SU-DHL-6 (cell line): ENCODE data around the gene SNAP91.

ENCODE experiments used
- H2AFZ ChIP-seq: fragments of 200-600 bp; sonication (generic); 2 replicates; pipeline ENCODE4 v1.6.1; 2014; ENCODE audit warnings: low read depth, mild to moderate bottlenecking, moderate library complexity, mixed read lengths, antibody characterized with exemption, low read length; ENCODE audit not compliant: severe bottlenecking
- H3F3A ChIP-seq: fragments of 200-600 bp; shearing (Covaris generic); 2 replicates; pipeline ENCODE4 v1.6.0; 2016; ENCODE audit warnings: antibody characterized with exemption, mild to moderate bottlenecking; ENCODE audit not compliant: insufficient read depth
- H3K27ac ChIP-seq: fragments of 200-600 bp; sonication (generic); 2 replicates; pipeline ENCODE4 v1.5.1; 2016; ENCODE audit warnings: low read depth, mild to moderate bottlenecking, low read length, moderate library complexity, mixed read lengths
- H3K27me3 ChIP-seq: fragments of 200-600 bp; sonication (generic), shearing (Covaris generic); 2 replicates; pipeline ENCODE4 v1.6.0; 2014; ENCODE audit warnings: mild to moderate bottlenecking, low read length
- H3K36me3 ChIP-seq: fragments of 200-600 bp; sonication (generic); 2 replicates; pipeline ENCODE4 v1.6.1; 2014; ENCODE audit warnings: mild to moderate bottlenecking, low read length, mixed read lengths
- H3K4me2 ChIP-seq: fragments of 300-600, 200-600 bp; shearing (Covaris generic), sonication (generic); 2 replicates; pipeline ENCODE4 v1.6.0; 2014; ENCODE audit warnings: low read length, low read depth, mild to moderate bottlenecking; ENCODE audit not compliant: poor library complexity, severe bottlenecking
- H3K4me3 ChIP-seq: fragments of 200-600 bp; sonication (generic); 2 replicates; pipeline ENCODE4 v1.5.1; 2014; ENCODE audit warnings: antibody characterized with exemption, low read length, mild to moderate bottlenecking, mixed read lengths; ENCODE audit not compliant: insufficient read depth, poor library complexity, severe bottlenecking
- H3K79me2 ChIP-seq: fragments of 200-600 bp; sonication (generic); 2 replicates; pipeline ENCODE4 v1.6.1; 2014; ENCODE audit warnings: mild to moderate bottlenecking, low read length, moderate library complexity; ENCODE audit not compliant: insufficient read depth
- H3K9ac ChIP-seq: fragments of 200-600 bp; sonication (generic); 2 replicates; pipeline ENCODE4 v1.7.0; 2014; ENCODE audit warnings: mild to moderate bottlenecking, low read length
- H3K9me2 ChIP-seq: fragments of 200-600 bp; sonication (generic); replicated peaks from 2 replicates; pipeline ENCODE4 v1.6.1; 2014; ENCODE audit warnings: low read length; ENCODE audit not compliant: insufficient read depth
- H3K9me3 ChIP-seq: fragments of 200-600 bp; sonication (generic); 2 replicates; pipeline ENCODE4 v1.6.1; 2014; ENCODE audit warnings: low read length, mixed read lengths; ENCODE audit not compliant: insufficient read depth
- H4K20me1 ChIP-seq: fragments of 200-600 bp; sonication (generic); 2 replicates; pipeline ENCODE4 v1.6.1; 2014; ENCODE audit warnings: low read depth, mild to moderate bottlenecking, antibody characterized with exemption, low read length, moderate library complexity, mixed read lengths
- CTCF ChIP-seq: fragments of 200-600 bp; sonication (generic); IDR thresholded peaks from one replicate; pipeline ENCODE4 v1.5.1; 2017; ENCODE audit warnings: antibody characterized with exemption, mild to moderate bottlenecking, low read length, moderate library complexity; ENCODE audit not compliant: insufficient read depth, poor library complexity, severe bottlenecking
- EZH2phosphoT487 ChIP-seq: fragments of 200-600 bp; sonication (generic), shearing (Covaris generic); conservative IDR thresholded peaks from 2 replicates; pipeline ENCODE4 v1.6.1; 2018; ENCODE audit warnings: mild to moderate bottlenecking, antibody characterized with exemption, low read length, moderate library complexity, mixed read lengths

Gene SNAP91

GRCh38 chr6:83514466-83514865 is 194.4 kb downstream of the SNAP91 start:
- Histone ChIP-seq H3K9me2 (no peaks in the 10 kb centered on the region), H3K4me3 (no peak overlapping the region), H3K27me3 (no peaks in the 10 kb centered on the region), H3K9me3 (no peaks in the 10 kb centered on the region), H3F3A (no peaks in the 10 kb centered on the region), H3K79me2 (no peaks in the 10 kb centered on the region), H2AFZ (no peak overlapping the region), H3K27ac (no peak overlapping the region), H3K4me2 (no peak overlapping the region), H3K9ac (no peak overlapping the region), H4K20me1 (no peaks in the 10 kb centered on the region), H3K36me3 (no peaks in the 10 kb centered on the region)
- TF ChIP-seq CTCF, result no peak
- TF ChIP-seq EZH2phosphoT487, result no peak

DNA sequence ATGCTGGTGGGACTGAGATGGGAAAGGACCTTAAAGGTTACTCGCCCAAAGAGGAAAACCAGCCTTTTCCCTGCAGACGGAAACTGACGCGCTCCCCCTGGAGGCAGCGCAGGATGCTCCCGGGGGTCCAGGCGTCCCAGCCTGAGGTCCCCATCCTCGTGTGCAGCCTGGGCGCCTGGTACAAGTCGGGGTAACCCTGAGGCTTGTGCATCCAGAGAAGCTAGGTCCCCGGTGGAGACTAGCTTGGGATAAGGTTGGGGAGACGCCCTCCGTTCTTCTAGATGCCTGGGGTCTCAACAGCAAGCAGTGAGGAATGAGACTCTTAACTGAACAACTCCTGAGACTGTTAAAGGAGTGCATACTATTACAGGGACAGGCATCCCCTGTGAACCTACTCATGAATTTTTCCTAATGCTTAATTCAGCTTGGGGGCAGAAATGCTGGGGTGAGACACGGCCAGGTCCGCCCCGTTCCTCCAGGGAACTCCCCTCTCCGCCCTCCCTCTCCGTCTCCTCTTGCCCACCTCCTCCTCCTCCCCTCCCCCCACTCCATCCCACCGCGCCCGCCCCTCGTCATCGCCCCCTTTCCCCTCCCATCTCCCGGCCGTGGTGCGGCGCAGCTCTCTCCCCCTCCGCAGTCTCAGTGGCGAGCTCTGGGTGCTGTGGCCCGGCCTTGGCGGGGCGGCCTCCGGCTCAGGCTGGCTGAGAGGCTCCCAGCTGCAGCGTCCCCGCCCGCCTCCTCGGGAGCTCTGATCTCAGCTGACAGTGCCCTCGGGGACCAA is 196.8 kb downstream of the SNAP91 start, which contains the start of gene PRSS35:
Gene PRSS35, plus strand, starts transcription at position 634 of the 781 bp plus-strand sequence. CDS start 10,908 bp downstream, outside the sequence.
- H3K9me3 ChIP-seq, result no peaks in the 10 kb centered on the region
- H3F3A ChIP-seq, result no peaks in the 10 kb centered on the region
- no peaks in the 10 kb centered on the region for H3K27me3 ChIP-seq
- H3K36me3 ChIP-seq, result no peaks in the 10 kb centered on the region
- H4K20me1 ChIP-seq, result no peaks in the 10 kb centered on the region
- H3K9ac ChIP-seq, result no peak within 1 kb of the TSS
- H3K4me2 ChIP-seq, result no peak within 1 kb of the TSS
- no peaks in the 10 kb centered on the region for H3K9me2 ChIP-seq
- no peak for TF ChIP-seq CTCF
- no peak for TF ChIP-seq EZH2phosphoT487
- no peak within 1 kb of the TSS for H2AFZ ChIP-seq
- H3K27ac ChIP-seq, result no peak within 1 kb of the TSS
- H3K4me3 ChIP-seq, result no peak within 1 kb of the TSS
- no peaks in the 10 kb centered on the region for H3K79me2 ChIP-seq

DNA sequence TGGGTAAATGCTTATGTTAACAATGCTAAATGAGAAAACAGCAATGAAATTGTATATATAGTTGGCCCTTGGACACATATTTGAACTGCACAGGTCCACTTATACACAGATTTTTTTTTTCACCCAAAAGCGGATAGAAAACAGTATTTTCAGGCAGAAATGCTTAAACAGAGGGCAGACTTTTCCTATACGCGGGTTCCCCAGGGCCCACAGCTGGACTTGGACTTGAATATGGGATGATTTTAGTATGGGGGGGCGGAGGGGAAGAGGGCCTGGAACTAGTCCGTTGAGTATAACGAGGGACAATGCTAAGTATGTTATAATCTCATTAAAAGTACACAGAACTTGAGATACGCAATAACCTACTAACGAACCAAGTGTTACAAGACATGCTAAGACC is 197.6 kb downstream of the SNAP91 start:
- no peak overlapping the region for H3K9ac ChIP-seq
- H2AFZ ChIP-seq, result no peak overlapping the region
- H4K20me1 ChIP-seq, result no peaks in the 10 kb centered on the region
- no peak overlapping the region for H3K27ac ChIP-seq
- H3K27me3 ChIP-seq, result no peaks in the 10 kb centered on the region
- H3F3A ChIP-seq, result no peaks in the 10 kb centered on the region
- H3K4me2 ChIP-seq, result no peak overlapping the region
- TF ChIP-seq EZH2phosphoT487 (no peak), CTCF (no peak)
- H3K79me2 ChIP-seq, result no peaks in the 10 kb centered on the region
- H3K9me2 ChIP-seq, result no peaks in the 10 kb centered on the region
- no peak overlapping the region for H3K4me3 ChIP-seq
- H3K36me3 ChIP-seq, result no peaks in the 10 kb centered on the region
- H3K9me3 ChIP-seq, result no peaks in the 10 kb centered on the region
